HepG2 (cell line): Measurements from ENCODE around the gene SSH3. TPM values are rescaled to one million over a fixed set of nuclear protein-coding genes. Genes with fewer than 3 reads are reported as not detected.

Experiments
- ATAC-seq: fragments of 200-7000 bp; cut with Tn5 transposase; 3 replicates; pipeline ENCODE4 v1.9.1; 2020; ENCODE audit warnings: mild to moderate bottlenecking, moderate library complexity
- BruUV-seq: library from RNA; stranded (reverse); fragments of 400-500 nt; replicated peaks from 2 replicates; lab custom pipeline; 2021; lab: Mats Ljungman, UMichigan
- CTCF ChIA-PET: fragments of 300-600 bp; formaldehyde crosslinking; extraction: SDS; loops from one replicate; lab custom pipeline; 2021; ENCODE audit warnings: low total read pairs, inconsistent platforms, low intra/inter-chr PET ratio; lab: Yijun Ruan, JAX
- POLR2A ChIA-PET: fragments of 350-600 bp; sonication (Branson Sonifier 250); formaldehyde crosslinking; loops from one replicate; lab custom pipeline; 2020; ENCODE audit warnings: antibody characterized with exemption, inconsistent platforms; lab: Yijun Ruan, JAX
- DNase-seq: peaks from one replicate; pipeline ENCODE4 v3.0.0-alpha.2; 2015; ENCODE audit warnings: low spot score
- FAIRE-seq: peaks from 3 replicates; lab custom pipeline; 2011; peaks lifted over from hg19 to GRCh38; lab: Jason Lieb, UNC
- H2AFZ ChIP-seq: one replicate; pipeline ENCODE4 v1.6.1; 2011; ENCODE audit warnings: low read length, inconsistent platforms
- H3K27ac ChIP-seq: fragments of 300-600 bp; 3 replicates; pipeline ENCODE4 v1.8.0; 2011; ENCODE audit warnings: mixed run types, mild to moderate bottlenecking, mixed read lengths, low read length, inconsistent platforms; ENCODE audit not compliant: insufficient read depth; ENCODE audit errors: extremely low read length
- H3K27me3 ChIP-seq, 2 experiments: fragments of 200-600 bp in 1 of 2; 2 replicates in 1 of 2; 3 replicates in 1 of 2; pipeline versions ENCODE4 v1.6.0 to v1.8.0; 2011; ENCODE audit warnings: low read length in 2 of 2, mild to moderate bottlenecking in 2 of 2, moderate library complexity in 2 of 2, inconsistent platforms in 1 of 2; ENCODE audit not compliant: insufficient read depth in 2 of 2, control insufficient read depth in 1 of 2
- H3K36me3 ChIP-seq, 2 experiments: fragments of 200-600 bp in 1 of 2; replicated peaks in 1 of 2; 2 replicates in 1 of 2; 3 replicates in 1 of 2; pipeline versions ENCODE4 v1.5.1 to v1.8.0; 2011; ENCODE audit warnings: low read length in 2 of 2, inconsistent platforms in 1 of 2; ENCODE audit not compliant: insufficient read depth in 2 of 2, control insufficient read depth in 1 of 2
- H3K4me1 ChIP-seq: 2 replicates; pipeline ENCODE4 v1.5.1; 2012; ENCODE audit warnings: low read length, inconsistent platforms; ENCODE audit not compliant: insufficient read depth
- H3K4me2 ChIP-seq: 2 replicates; pipeline ENCODE4 v1.6.0; 2011; ENCODE audit warnings: low read depth, low read length, inconsistent platforms
- H3K4me3 ChIP-seq, 3 experiments: fragments of 200-600 bp in 1 of 3; sonication (generic), shearing (Covaris generic) in 1 of 3; replicated peaks in 1 of 3; 2 replicates each; pipeline ENCODE4 v1.5.1; 2011 to 2016; ENCODE audit warnings: low read length in 3 of 3, inconsistent platforms in 2 of 3, low read depth in 2 of 3, mild to moderate bottlenecking in 2 of 3, control low read depth in 1 of 3, mixed read lengths in 1 of 3; ENCODE audit not compliant: insufficient read depth in 1 of 3
- H3K79me2 ChIP-seq: one replicate; pipeline ENCODE4 v1.6.1; 2011; ENCODE audit warnings: low read length, inconsistent platforms; ENCODE audit not compliant: insufficient read depth
- H3K9ac ChIP-seq: 2 replicates; pipeline ENCODE4 v1.6.0; 2011; ENCODE audit warnings: mild to moderate bottlenecking, low read depth, low read length, inconsistent platforms; ENCODE audit not compliant: insufficient read depth
- H3K9me3 ChIP-seq: 2 replicates; pipeline ENCODE4 v1.5.1; 2012; ENCODE audit warnings: mild to moderate bottlenecking, low read length
- H4K20me1 ChIP-seq: 2 replicates; pipeline ENCODE4 v1.6.0; 2011; ENCODE audit warnings: inconsistent platforms, mild to moderate bottlenecking, low read length, moderate library complexity; ENCODE audit not compliant: insufficient read depth
- CHD2 ChIP-seq: IDR thresholded peaks from 2 replicates; pipeline ENCODE4 v1.6.1; 2011; ENCODE audit warnings: low read depth, low read length, improper control_type of control experiment
- GABPB1 ChIP-seq: IDR thresholded peaks from 2 replicates; pipeline ENCODE4 v1.6.1; 2016; ENCODE audit warnings: mild to moderate bottlenecking, missing genetic modification reagents, moderate library complexity, missing compliant biosample characterization
- NKX3-1 ChIP-seq: sonication (generic); formaldehyde crosslinking; IDR thresholded peaks from 2 replicates; pipeline ENCODE4 v1.5.0; 2020; ENCODE audit warnings: missing genetic modification reagents
- RELA ChIP-seq: sonication (generic); formaldehyde crosslinking; IDR thresholded peaks from 2 replicates; pipeline ENCODE4 v1.4.0; 2020; ENCODE audit warnings: missing genetic modification reagents
- TRAFD1 ChIP-seq: sonication (generic); formaldehyde crosslinking; IDR thresholded peaks from 2 replicates; pipeline ENCODE4 v1.5.1; 2020; ENCODE audit warnings: missing genetic modification reagents, mild to moderate bottlenecking, borderline replicate concordance
- ZNF768 ChIP-seq: sonication (generic); formaldehyde crosslinking; IDR thresholded peaks from 2 replicates; pipeline ENCODE4 v1.4.0; 2020; ENCODE audit warnings: missing genetic modification reagents
- WGBS: methylation state at CpG from one replicate; pipeline ENCODE4 v1.1.6; 2017; ENCODE audit warnings: low lambda C conversion rate; 5-methylcytosine and 5-hydroxymethylcytosine counted together
- in situ Hi-C: cut with HindIII; loops from 2 replicates; pipeline ENCODE4 v1.10.0; 2017; ENCODE audit warnings: low pct_unique_long_range_greater_than_20kb; ENCODE audit not compliant: extremely low pct_ligation_motif_present
- intact Hi-C: fragments of 100-400 bp; cut with micrococcal nuclease; formaldehyde crosslinking; loops from one replicate; pipeline ENCODE4 v1.10.0; 2022; ENCODE audit not compliant: unreplicated experiment
- polyA plus RNA-seq, 8 experiments: library from polyadenylated mRNA; depleted of rRNA in 3 of 8; stranded (reverse) in 7 of 8; unstranded in 1 of 8; fragments of >200 nt; fragmentation: Illumina TruSeq in 4 of 8; extraction: Trizol in 4 of 8; gene quantifications; 2 replicates each; pipeline versions ENCODE4 v1.2.1 to v1.2.3, GENCODE V29; 2011 to 2016; ENCODE audit warnings: low read depth in 4 of 8, missing spikeins in 1 of 8, mixed read lengths in 1 of 8; ENCODE audit not compliant: insufficient read depth in 1 of 8
- total RNA-seq, 5 experiments: library from RNA; depleted of rRNA; stranded (reverse); fragments of >200 nt; fragmentation: Illumina TruSeq; extraction: Trizol; gene quantifications; 2 replicates each; pipeline ENCODE4 v1.2.3, GENCODE V29; 2016; ENCODE audit warnings: low read depth in 1 of 5

SSH3 gene
- total and polyA plus RNA-seq, 2 of the 13 experiments (the other 11 are each of a cell fraction or from before 2014, with no cell fraction given): 12.4 to 18.8 TPM

- Histone ChIP-seq H2AFZ (no peak overlapping the region), H3K27me3 (no peaks in the 10 kb centered on the region), H3K36me3 (peaks cover 9 to 37% of the 10 kb centered on the region in 2 experiments; a peak in 4 of 5 replicates), H3K4me3 (no peak overlapping the region), H4K20me1 (no peaks in the 10 kb centered on the region), H3K79me2 (no peaks in the 10 kb centered on the region), H3K4me1 (peaks cover 8% of the 10 kb centered on the region), H3K27ac (no peak overlapping the region), H3K4me2 (no peak overlapping the region), H3K9me3 (peaks cover 11% of the 10 kb centered on the region; the same call in 1 of the 2 replicates), H3K9ac (no peak overlapping the region)
- DNase-seq (no peak), ATAC-seq (no peak), FAIRE-seq (no peak)
- in situ Hi-C loops (no loop called here), intact Hi-C loops (no loop called here)
- ChIA-PET CTCF (no interaction called here), POLR2A (interaction anchor here (1.0 kb wide), 1 partner anchor 10 kb away, joined by 4 read pairs; the partner anchor contains the start of gene ANKRD13D)
- TF ChIP-seq NKX3-1 (CRISPR knock-in tag) (no peak), RELA (CRISPR knock-in tag) (no peak), GABPB1 (CRISPR knock-in tag) (no peak)
- BruUV-seq: no TSS peak
- WGBS: 97% methylated on average over 7 of the region's 7 CpGs
Measured at GRCh38 chr11:67298786-67299185, 4.5 kb upstream of the SSH3 start.

- in situ Hi-C loops: no loop called here
- no peak overlapping the region for H3K9ac ChIP-seq
- ATAC-seq: no peak
- CTCF ChIA-PET: no interaction called here
- POLR2A ChIA-PET: no interaction called here
- no peak for FAIRE-seq
- DNase-seq: no peak
- H3K4me3 ChIP-seq: no peak overlapping the region
- no peaks in the 10 kb centered on the region for H4K20me1 ChIP-seq
- TF ChIP-seq ZNF768 (CRISPR knock-in tag) (peak; percentile 44; the same call in 1 of the 2 replicates), TRAFD1 (CRISPR knock-in tag) (no peak), CHD2 (no peak)
- TF ChIP-seq, all 625 proteins: peak for 1
- H3K27me3 ChIP-seq: no peaks in the 10 kb centered on the region
- peaks cover 9 to 33% of the 10 kb centered on the region in 2 experiments; a peak in 4 of 5 replicates for H3K36me3 ChIP-seq
- no TSS peak for BruUV-seq
- 92% methylated on average over 6 of the region's 29 CpGs for whole genome bisulfite sequencing
- H3K9me3 ChIP-seq: peaks cover 11% of the 10 kb centered on the region; the same call in 1 of the 2 replicates
- H2AFZ ChIP-seq: no peak overlapping the region
- H3K4me1 ChIP-seq: peaks cover 13% of the 10 kb centered on the region
- H3K4me2 ChIP-seq: no peak overlapping the region
- intact Hi-C loops: loop anchor here (5.0 kb wide), 1 partner anchor 37 kb away; no protein-coding TSS in a partner anchor
- H3K27ac ChIP-seq: no peak overlapping the region
- H3K79me2 ChIP-seq: peaks cover 3% of the 10 kb centered on the region
Measured at GRCh38 chr11:67299471-67300191, 3.7 kb upstream of the SSH3 start.
